Right lobe of liver (tissue), 6 donors: Measurements from ENCODE around the gene YIF1A. TPM values are rescaled to one million over a fixed set of nuclear protein-coding genes. Genes with fewer than 3 reads are reported as not detected.
"Not testable (repeated sequence)": the region's sequence is repeated elsewhere in the genome, so short reads cannot be mapped to it uniquely, and the experiment has no call there.

ENCODE experiments used
- ATAC-seq, 4 donors: fragments of 200-7000 bp; cut with Tn5 transposase; one replicate each; pipeline ENCODE4 v1.9.1; 2020; ENCODE audit warnings: mild to moderate bottlenecking in 4 of 4, moderate library complexity in 4 of 4
- DNase-seq, 3 donors: peaks; one replicate each; pipeline ENCODE4 v3.0.0-alpha.2; 2020
- H3K27ac ChIP-seq, 3 donors: fragments of 200-600 bp; one replicate each; pipeline ENCODE4 v1.8.0; 2022
- H3K27me3 ChIP-seq, 2 donors: fragments of 200-600 bp; one replicate each; pipeline ENCODE4 v1.8.0; 2022
- H3K36me3 ChIP-seq, 4 donors: fragments of 200-600 bp; sonication (generic) in 1 of 4; one replicate each; pipeline versions ENCODE4 v1.5.1 to v1.8.0; 2017 to 2022; ENCODE audit warnings: control low read depth in 1 of 4
- H3K4me1 ChIP-seq, 4 donors: fragments of 200-600 bp; sonication (generic) in 1 of 4; one replicate each; pipeline versions ENCODE4 v1.5.1 to v1.8.0; 2017 to 2022; ENCODE audit warnings: control low read depth in 1 of 4
- H3K4me3 ChIP-seq, 3 donors: fragments of 200-600 bp; one replicate each; pipeline ENCODE4 v1.8.0; 2022
- H3K9me3 ChIP-seq, 4 donors: fragments of 200-600 bp; sonication (generic) in 1 of 4; one replicate each; pipeline versions ENCODE4 v1.5.1 to v1.8.0; 2017 to 2022; ENCODE audit warnings: control low read depth in 1 of 4
- POLR2A ChIP-seq: fragments of 450-650 bp; IDR thresholded peaks from one replicate; pipeline ENCODE4 v1.6.1; 2017; ENCODE audit warnings: antibody characterized with exemption, mild to moderate bottlenecking
- WGBS: methylation state at CpG from one replicate; pipeline ENCODE4 v1.1.6; 2018; ENCODE audit warnings: low coverage, low lambda C conversion rate; ENCODE audit not compliant: insufficient coverage; ENCODE audit errors: missing lambda C conversion rate; 5-methylcytosine and 5-hydroxymethylcytosine counted together
- intact Hi-C, 2 donors: fragments of 100-400 bp; cut with DNase I; formaldehyde crosslinking; loops; one replicate each; pipeline versions ENCODE4 v1.11.2 to v1.14.1; 2022
- total RNA-seq, 6 experiments: library from RNA; depleted of rRNA in 2 of 6; stranded (reverse); fragments of >200 nt in 2 of 6; fragmentation: NEBNext Ultra II Directional in 3 of 6; extraction: Animal tissue kit (Norgen Biotek cat#: 25700) in 3 of 6; gene quantifications; one replicate each; pipeline versions ENCODE4 v1.1.0 to v1.2.4, GENCODE V29; 2016 to 2023
- TF ChIP-seq, protein P1 (sequence below), 4 donors: fragments of 200-600 bp in 3 of 4; fragments of 450-650 bp in 1 of 4; IDR thresholded peaks; one replicate each; pipeline versions ENCODE4 v1.5.1 to v1.8.0; 2016 to 2022; ENCODE audit warnings: antibody characterized with exemption in 4 of 4, mild to moderate bottlenecking in 2 of 4
- donor health status: DM: no; HTN: yes; CAD: no.
- donor health status: DM: no; HTN: no; CAD: no.
- donor health status: DM: no; HTN: no; CAD: no.
- donor health status: DM: no; HTN: yes; CAD: no.
- donor health status: DM: no; HTN: yes; CAD: no.

Gene YIF1A
- total RNA-seq, 6 experiments from 2014 or later, result 75.0 to 170 (median 97.9) TPM

DNA sequence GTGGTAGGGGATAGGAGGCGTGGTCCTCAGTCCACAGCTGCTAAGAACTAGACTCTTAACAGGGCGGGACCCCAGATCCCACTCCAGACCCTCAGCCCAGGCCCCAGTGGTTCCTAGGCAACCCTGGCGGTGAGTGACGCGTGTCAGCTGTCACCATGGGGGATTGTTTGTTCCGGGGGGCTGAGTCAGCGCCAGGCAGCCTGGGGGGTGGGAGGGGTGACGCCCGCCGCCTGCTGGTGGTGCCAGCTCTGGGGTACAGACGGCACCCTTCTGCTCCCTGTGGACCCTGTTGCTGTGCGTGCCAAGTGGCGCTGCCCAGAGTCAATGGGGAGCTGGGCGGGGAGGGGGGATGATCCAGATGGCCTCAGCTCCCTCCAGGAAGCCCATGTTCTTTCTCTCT is 8.5 kb downstream of the YIF1A start:
- Histone ChIP-seq H3K4me1 (peaks cover 0 to 5% (median 0%) of the 10 kb centered on the region in 4 donors), H3K27me3 (no peaks in the 10 kb centered on the region), H3K27ac (no peak overlapping the region), H3K36me3 (peaks cover 0 to 8% (median under 1%) of the 10 kb centered on the region in 4 donors), H3K9me3 (no peaks in the 10 kb centered on the region), H3K4me3 (no peak overlapping the region)
- TF ChIP-seq POLR2A, result no peak
- TF ChIP-seq, protein P1, sequence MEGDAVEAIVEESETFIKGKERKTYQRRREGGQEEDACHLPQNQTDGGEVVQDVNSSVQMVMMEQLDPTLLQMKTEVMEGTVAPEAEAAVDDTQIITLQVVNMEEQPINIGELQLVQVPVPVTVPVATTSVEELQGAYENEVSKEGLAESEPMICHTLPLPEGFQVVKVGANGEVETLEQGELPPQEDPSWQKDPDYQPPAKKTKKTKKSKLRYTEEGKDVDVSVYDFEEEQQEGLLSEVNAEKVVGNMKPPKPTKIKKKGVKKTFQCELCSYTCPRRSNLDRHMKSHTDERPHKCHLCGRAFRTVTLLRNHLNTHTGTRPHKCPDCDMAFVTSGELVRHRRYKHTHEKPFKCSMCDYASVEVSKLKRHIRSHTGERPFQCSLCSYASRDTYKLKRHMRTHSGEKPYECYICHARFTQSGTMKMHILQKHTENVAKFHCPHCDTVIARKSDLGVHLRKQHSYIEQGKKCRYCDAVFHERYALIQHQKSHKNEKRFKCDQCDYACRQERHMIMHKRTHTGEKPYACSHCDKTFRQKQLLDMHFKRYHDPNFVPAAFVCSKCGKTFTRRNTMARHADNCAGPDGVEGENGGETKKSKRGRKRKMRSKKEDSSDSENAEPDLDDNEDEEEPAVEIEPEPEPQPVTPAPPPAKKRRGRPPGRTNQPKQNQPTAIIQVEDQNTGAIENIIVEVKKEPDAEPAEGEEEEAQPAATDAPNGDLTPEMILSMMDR (IDR thresholded peaks at IDR 0.05), result no peak
- intact Hi-C loops, result loop anchor here (10.0 kb wide), 1 partner anchor 56 kb away; no protein-coding TSS in a partner anchor
- no peak for ATAC-seq
- DNase-seq, result peak in 1 of 3 donors; percentile 57
- WGBS, result 62% methylated on average over 2 of the region's 14 CpGs

- intact Hi-C loops, result no loop called here
Observed at GRCh38 chr11:66279092-66279734, 9.7 kb downstream of the YIF1A start.

GRCh38 chr11:66278363-66279091 is 10.4 kb downstream of the YIF1A start:
- DNase-seq, result no peak
- no peak for ATAC-seq
- no peak overlapping the region for H3K27ac ChIP-seq
- H3K36me3 ChIP-seq, result peaks cover under 1 to 24% (median 12%) of the 10 kb centered on the region in 4 donors
- TF ChIP-seq, protein P1 (IDR thresholded peaks at IDR 0.05), result no peak
- TF ChIP-seq POLR2A, result no peak
- 0% methylated on average over 9 of the region's 45 CpGs for WGBS
- peaks cover 0 to 5% (median 0%) of the 10 kb centered on the region in 4 donors for H3K4me1 ChIP-seq
- intact Hi-C loops, result no loop called here
- no peaks in the 10 kb centered on the region for H3K27me3 ChIP-seq
- H3K4me3 ChIP-seq, result no peak overlapping the region
- H3K9me3 ChIP-seq, result no peaks in the 10 kb centered on the region

More at GRCh38 chr11:66279092-66279734, 9.7 kb downstream of the YIF1A start:
- no peak for TF ChIP-seq POLR2A
- TF ChIP-seq, protein P1 (IDR thresholded peaks at IDR 0.05), result no peak
- H3K27me3 ChIP-seq, result no peaks in the 10 kb centered on the region
- ATAC-seq (no peak), DNase-seq (no peak)
- 86% methylated on average over 10 of the region's 15 CpGs for WGBS
- peaks cover 0 to 17% (median 6%) of the 10 kb centered on the region in 4 donors for H3K36me3 ChIP-seq
- no peaks in the 10 kb centered on the region for H3K9me3 ChIP-seq
- H3K27ac ChIP-seq, result no peak overlapping the region
- peaks cover 0 to 5% (median 0%) of the 10 kb centered on the region in 4 donors for H3K4me1 ChIP-seq
- H3K4me3 ChIP-seq, result no peak overlapping the region

DNA sequence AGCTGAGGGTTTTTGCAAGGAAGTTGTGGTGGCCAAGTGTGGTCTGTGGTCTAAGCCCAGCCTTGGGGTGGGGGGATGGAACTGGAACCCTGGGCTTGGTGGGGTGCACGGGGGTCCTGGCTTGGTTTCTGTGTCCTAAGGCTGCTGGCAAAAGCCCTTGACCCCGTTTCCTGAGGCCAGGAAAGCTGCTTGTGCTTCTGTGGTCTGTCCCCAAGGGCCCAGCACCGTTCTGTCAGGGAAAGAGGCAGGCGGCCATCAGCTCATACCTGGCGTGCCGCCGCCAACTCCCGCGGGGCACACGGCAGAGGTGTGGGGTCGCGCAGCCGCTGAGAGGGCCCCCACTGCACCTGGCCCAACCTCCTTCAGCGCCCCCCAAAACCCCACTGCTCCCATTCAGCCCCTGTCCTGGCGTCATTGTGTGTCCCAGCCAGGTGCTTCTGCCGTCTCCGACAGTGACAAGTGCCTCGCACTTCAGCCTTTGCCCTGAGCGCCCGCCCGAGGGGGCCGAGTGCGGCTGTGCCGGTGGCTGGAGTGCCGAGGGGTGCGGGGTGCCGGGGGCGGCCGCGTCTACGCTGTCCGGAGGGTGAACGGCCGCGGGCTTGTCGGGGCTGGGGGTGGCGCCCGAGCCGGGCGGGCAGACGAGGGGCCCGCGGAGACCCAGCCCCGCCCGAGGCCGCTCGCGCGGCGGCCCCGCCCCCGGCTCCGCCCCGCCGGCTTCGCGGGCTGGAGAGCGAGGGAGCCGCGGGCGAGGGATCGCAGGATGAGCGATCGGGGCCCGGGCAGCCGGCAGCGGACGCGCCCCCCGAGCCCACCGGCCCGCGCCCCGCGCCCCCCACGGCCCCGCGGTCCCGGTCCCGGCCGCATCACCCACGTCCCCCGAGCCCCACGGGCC is 11.2 kb downstream of the YIF1A start, which contains the start of gene CNIH2:
Gene CNIH2, plus strand, starts transcription at position 705 of the 892 bp plus-strand sequence. CDS start 282 bp downstream, outside the sequence.
- H3K27me3 ChIP-seq, result no peaks in the 10 kb centered on the region
- H3K9me3 ChIP-seq, result no peaks in the 10 kb centered on the region
- ATAC-seq (peak; percentile 26 to 53 (median 51)), DNase-seq (peak in 2 of 3 donors; percentile 55 to 64)
- peaks cover 8 to 32% (median 16%) of the 10 kb centered on the region in 4 donors for H3K36me3 ChIP-seq
- H3K4me3 ChIP-seq, result peak within 1 kb of the TSS in 2 of 3 donors; percentile 23 to 37
- H3K27ac ChIP-seq, result no peak within 1 kb of the TSS
- peak; percentile 15 for TF ChIP-seq POLR2A
- TF ChIP-seq, protein P1 (IDR thresholded peaks at IDR 0.05), result no peak
- WGBS, result 33% methylated on average over 1 of the region's 84 CpGs
- intact Hi-C loops, result no loop called here
- peaks cover 0 to 5% (median 0%) of the 10 kb centered on the region in 4 donors for H3K4me1 ChIP-seq

DNA sequence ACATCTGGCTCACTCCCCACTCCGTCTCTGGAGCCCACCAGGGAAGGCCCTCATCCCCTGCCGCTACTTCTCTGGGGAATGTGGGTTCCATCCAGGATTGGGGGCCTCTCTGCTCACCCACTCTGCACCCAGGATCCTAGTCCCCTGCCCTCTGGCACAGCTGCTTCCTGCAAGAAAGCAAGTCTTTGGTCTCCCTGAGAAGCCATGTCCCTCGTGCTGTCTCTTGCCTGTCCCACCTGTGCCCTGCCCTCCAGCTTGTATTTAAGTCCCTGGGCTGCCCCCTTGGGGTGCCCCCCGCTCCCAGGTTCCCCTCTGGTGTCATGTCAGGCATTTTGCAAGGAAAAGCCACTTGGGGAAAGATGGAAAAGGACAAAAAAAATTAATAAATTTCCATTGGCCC is 11.9 kb downstream of the YIF1A start:
- intact Hi-C loops, H3K9me3 ChIP-seq, H3K4me3 ChIP-seq, H3K27ac ChIP-seq, DNase-seq, H3K27me3 ChIP-seq, ATAC-seq, H3K4me1 ChIP-seq: not testable (repeated sequence)
- H3K36me3 ChIP-seq, result peaks cover 8 to 38% (median 23%) of the 10 kb centered on the region in 4 donors
- 0% methylated on average over 1 of the region's 4 CpGs for WGBS

DNA sequence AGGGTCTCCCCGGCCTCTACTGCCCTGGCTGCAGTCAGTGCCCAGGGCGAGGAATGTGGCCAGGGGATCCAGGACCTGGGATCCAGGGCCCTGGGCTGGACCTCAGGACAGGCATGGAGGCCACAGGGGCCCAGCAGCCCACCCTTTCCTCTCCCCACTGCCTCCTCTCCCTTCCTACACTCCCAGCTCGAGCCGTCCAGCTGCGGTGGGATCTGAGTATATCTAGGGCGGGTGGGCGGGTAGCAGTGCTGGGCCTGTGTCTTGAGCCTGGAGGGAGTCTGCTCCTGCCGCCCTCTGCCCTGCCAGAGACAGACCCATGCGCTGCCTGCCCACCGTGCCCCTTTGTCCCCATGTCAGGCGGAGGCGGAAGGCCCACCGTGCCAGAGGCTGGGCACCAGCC is 12.3 kb downstream of the YIF1A start:
- intact Hi-C loops, H3K9me3 ChIP-seq, H3K27ac ChIP-seq, DNase-seq, H3K4me3 ChIP-seq, H3K27me3 ChIP-seq, ATAC-seq, H3K4me1 ChIP-seq: not testable (repeated sequence)
- peaks cover 8 to 42% (median 25%) of the 10 kb centered on the region in 4 donors for H3K36me3 ChIP-seq
- 77% methylated on average over 9 of the region's 13 CpGs for WGBS
